ENCODE results near the gene RBM25. TPM values are rescaled to one million over a fixed set of nuclear protein-coding genes. Genes with fewer than 3 reads are reported as not detected.

The RBM25 gene
- total RNA-seq, 3 donors from 2014 or later, result 69.9 to 90.6 (median 76.4) TPM

Other genes with a start within 250 kb of the RBM25 start
- 1 to 10 TPM in 2 of 3 donors, under 1 TPM in 1; 0.32 to 2.8 (median 1.3) TPM for gene DPF3, start 164.4 kb upstream of the RBM25 start, total RNA-seq
- gene DCAF4, start 132.1 kb upstream of the RBM25 start, total RNA-seq, result 10 to 100 TPM; 19.8 to 49.5 (median 36.1) TPM
- gene ZFYVE1, start 31.4 kb upstream of the RBM25 start, total RNA-seq, result 10 to 100 TPM; 18.7 to 22.2 (median 22.1) TPM
- gene PSEN1, start 78.0 kb downstream of the RBM25 start, total RNA-seq, result 10 to 100 TPM; 45.6 to 64.5 (median 63.2) TPM
- gene PAPLN, start 179.0 kb downstream of the RBM25 start, total RNA-seq, result 10 to 100 TPM; 19.7 to 29.9 (median 23.8) TPM